PC-9 (cell line): ENCODE measurements around the gene BTK. TPM values are rescaled to one million over a fixed set of nuclear protein-coding genes. Genes with fewer than 3 reads are reported as not detected.
A peak's percentile ranks its signal among the peaks of the same experiment; 100 is the strongest.

Experiments used
- BruUV-seq: library from RNA; stranded (reverse); fragments of 400-500 nt; replicated peaks from 2 replicates; lab custom pipeline; 2021; lab: Mats Ljungman, UMichigan
- CTCF ChIA-PET: fragments of 300-600 bp; sonication (Branson Sonifier 250); formaldehyde crosslinking; loops from one replicate; lab custom pipeline; 2022; ENCODE audit warnings: antibody characterized with exemption; lab: Charles Lee
- POLR2A ChIA-PET: fragments of 300-600 bp; sonication (Branson Sonifier 250); formaldehyde crosslinking; loops from one replicate; lab custom pipeline; 2022; ENCODE audit warnings: antibody characterized with exemption; ENCODE audit not compliant: unreplicated experiment; lab: Charles Lee
- DNase-seq, 2 experiments: peaks; one replicate each; pipeline versions ENCODE4 v3.0.0 to v3.0.0-alpha.2; 2015 to 2022; ENCODE audit warnings: mixed read lengths in 1 of 2
- H2AFZ ChIP-seq: fragments of 200-600 bp; sonication (generic); 2 replicates; pipeline ENCODE4 v1.8.1; 2017; ENCODE audit warnings: antibody characterized with exemption
- H3F3A ChIP-seq: fragments of 200-600 bp; sonication (generic); 2 replicates; pipeline ENCODE4 v1.8.1; 2017; ENCODE audit warnings: antibody characterized with exemption, mild to moderate bottlenecking, low read depth; ENCODE audit not compliant: insufficient read depth
- H3K27ac ChIP-seq: fragments of 200-600 bp; sonication (generic); 2 replicates; pipeline ENCODE4 v1.6.1; 2016; ENCODE audit warnings: mixed run types
- H3K27me3 ChIP-seq: fragments of 200-600 bp; sonication (generic); 2 replicates; pipeline ENCODE4 v1.6.1; 2016; ENCODE audit warnings: low read depth, mixed run types; ENCODE audit not compliant: insufficient read depth
- H3K36me3 ChIP-seq: fragments of 200-600 bp; sonication (generic); 2 replicates; pipeline ENCODE4 v1.6.1; 2016; ENCODE audit warnings: low read depth, mixed run types
- H3K4me1 ChIP-seq: fragments of 200-600 bp; sonication (generic); replicated peaks from 2 replicates; pipeline ENCODE4 v1.6.1; 2016; ENCODE audit warnings: mixed run types; ENCODE audit not compliant: insufficient read depth
- H3K4me2 ChIP-seq: fragments of 200-600 bp; sonication (generic); 2 replicates; pipeline ENCODE4 v1.6.1; 2017; ENCODE audit warnings: mixed run types
- H3K4me3 ChIP-seq: fragments of 200-600 bp; sonication (generic); 2 replicates; pipeline ENCODE4 v1.6.1; 2016; ENCODE audit warnings: mixed run types
- H3K79me2 ChIP-seq: fragments of 200-600 bp; sonication (generic); 2 replicates; pipeline ENCODE4 v1.6.1; 2017; ENCODE audit warnings: low read depth, mixed run types
- H3K9me2 ChIP-seq: fragments of 200-600 bp; sonication (generic); 2 replicates; pipeline ENCODE4 v1.8.1; 2017; ENCODE audit warnings: mild to moderate bottlenecking; ENCODE audit not compliant: insufficient read depth
- H3K9me3 ChIP-seq: fragments of 200-600 bp; sonication (generic); 2 replicates; pipeline ENCODE4 v1.8.1; 2016; ENCODE audit warnings: low read depth; ENCODE audit not compliant: insufficient read depth
- H4K20me1 ChIP-seq: fragments of 200-600 bp; sonication (generic); 2 replicates; pipeline ENCODE4 v1.8.1; 2017; ENCODE audit not compliant: insufficient read depth
- EZH2 ChIP-seq: fragments of 200-600 bp; sonication (generic); IDR thresholded peaks from 2 replicates; pipeline ENCODE4 v1.8.0; 2017; ENCODE audit warnings: antibody characterized with exemption, low read depth
- intact Hi-C: fragments of 100-400 bp; cut with micrococcal nuclease; formaldehyde crosslinking; loops from one replicate; pipeline ENCODE4 v1.10.0; 2022; ENCODE audit not compliant: unreplicated experiment
- total RNA-seq: library from RNA; stranded (reverse); gene quantifications from 2 replicates; pipeline ENCODE4 v1.2.3, GENCODE V29; 2021
- TF ChIP-seq, protein P1 (sequence below): fragments of 200-600 bp; sonication (generic); conservative IDR thresholded peaks from 2 replicates; pipeline ENCODE4 v1.6.1; 2017; ENCODE audit warnings: mixed run types, antibody characterized with exemption, mild to moderate bottlenecking, moderate library complexity

The BTK gene
- total RNA-seq, 1 experiment from 2014 or later = not detected

DNA sequence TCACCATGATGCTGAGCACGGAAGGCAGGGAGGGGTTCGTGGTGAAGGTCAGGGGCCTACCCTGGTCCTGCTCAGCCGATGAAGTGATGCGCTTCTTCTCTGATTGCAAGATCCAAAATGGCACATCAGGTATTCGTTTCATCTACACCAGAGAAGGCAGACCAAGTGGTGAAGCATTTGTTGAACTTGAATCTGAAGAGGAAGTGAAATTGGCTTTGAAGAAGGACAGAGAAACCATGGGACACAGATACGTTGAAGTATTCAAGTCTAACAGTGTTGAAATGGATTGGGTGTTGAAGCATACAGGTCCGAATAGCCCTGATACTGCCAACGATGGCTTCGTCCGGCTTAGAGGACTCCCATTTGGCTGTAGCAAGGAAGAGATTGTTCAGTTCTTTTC, 26.0 kb upstream of the BTK start:
- no peak overlapping the region for H2AFZ ChIP-seq
- peaks cover 6% of the 10 kb centered on the region; the same call in 1 of the 2 replicates for H3K36me3 ChIP-seq
- peaks cover 20% of the 10 kb centered on the region for H3K4me1 ChIP-seq
- ChIA-PET POLR2A (no interaction called here), CTCF (no interaction called here)
- no peak overlapping the region for H3K27ac ChIP-seq
- no peaks in the 10 kb centered on the region for H3K9me2 ChIP-seq
- no peak overlapping the region for H3K4me3 ChIP-seq
- no peak overlapping the region for H3K4me2 ChIP-seq
- no peaks in the 10 kb centered on the region for H3K9me3 ChIP-seq
- H3K27me3 ChIP-seq = no peaks in the 10 kb centered on the region
- intact Hi-C loops = loop anchor here (10.0 kb wide), 1 partner anchor 673 kb away; no protein-coding TSS in a partner anchor
- peaks cover 11% of the 10 kb centered on the region for H3F3A ChIP-seq
- BruUV-seq = no TSS peak
- H4K20me1 ChIP-seq = peaks cover 16% of the 10 kb centered on the region
- no peak for DNase-seq
- H3K79me2 ChIP-seq = peaks cover 48% of the 10 kb centered on the region
- TF ChIP-seq EZH2 = no peak
- TF ChIP-seq, protein P1, sequence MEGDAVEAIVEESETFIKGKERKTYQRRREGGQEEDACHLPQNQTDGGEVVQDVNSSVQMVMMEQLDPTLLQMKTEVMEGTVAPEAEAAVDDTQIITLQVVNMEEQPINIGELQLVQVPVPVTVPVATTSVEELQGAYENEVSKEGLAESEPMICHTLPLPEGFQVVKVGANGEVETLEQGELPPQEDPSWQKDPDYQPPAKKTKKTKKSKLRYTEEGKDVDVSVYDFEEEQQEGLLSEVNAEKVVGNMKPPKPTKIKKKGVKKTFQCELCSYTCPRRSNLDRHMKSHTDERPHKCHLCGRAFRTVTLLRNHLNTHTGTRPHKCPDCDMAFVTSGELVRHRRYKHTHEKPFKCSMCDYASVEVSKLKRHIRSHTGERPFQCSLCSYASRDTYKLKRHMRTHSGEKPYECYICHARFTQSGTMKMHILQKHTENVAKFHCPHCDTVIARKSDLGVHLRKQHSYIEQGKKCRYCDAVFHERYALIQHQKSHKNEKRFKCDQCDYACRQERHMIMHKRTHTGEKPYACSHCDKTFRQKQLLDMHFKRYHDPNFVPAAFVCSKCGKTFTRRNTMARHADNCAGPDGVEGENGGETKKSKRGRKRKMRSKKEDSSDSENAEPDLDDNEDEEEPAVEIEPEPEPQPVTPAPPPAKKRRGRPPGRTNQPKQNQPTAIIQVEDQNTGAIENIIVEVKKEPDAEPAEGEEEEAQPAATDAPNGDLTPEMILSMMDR = no peak

GRCh38 chrX:101410461-101410860, 24.5 kb upstream of the BTK start:
- BruUV-seq = no TSS peak
- DNase-seq = no peak

GRCh38 chrX:101409043-101409442, 23.1 kb upstream of the BTK start:
- POLR2A ChIA-PET = interaction anchor here (0.7 kb wide), 1 partner anchor 9 kb away, joined by 8 read pairs; no protein-coding TSS in a partner anchor
- peaks cover 77% of the 10 kb centered on the region for H3K79me2 ChIP-seq

More at GRCh38 chrX:101410461-101410860, 24.5 kb upstream of the BTK start:
- Histone ChIP-seq H3K4me3 (peak overlapping the region; percentile 93; the same call in 1 of the 2 replicates), H3K27ac (no peak overlapping the region), H3K79me2 (peaks cover 63% of the 10 kb centered on the region), H3K4me2 (peak overlapping the region; percentile 91), H3F3A (peaks cover 11% of the 10 kb centered on the region), H3K4me1 (peaks cover 20% of the 10 kb centered on the region), H2AFZ (no peak overlapping the region), H3K27me3 (no peaks in the 10 kb centered on the region), H4K20me1 (peaks cover 16% of the 10 kb centered on the region), H3K36me3 (peaks cover 6% of the 10 kb centered on the region; the same call in 1 of the 2 replicates), H3K9me2 (no peaks in the 10 kb centered on the region), H3K9me3 (no peaks in the 10 kb centered on the region)
- ChIA-PET CTCF (no interaction called here), POLR2A (interaction anchor here (0.6 kb wide), 1 partner anchor 15 kb away, joined by 3 read pairs; no protein-coding TSS in a partner anchor)
- TF ChIP-seq EZH2 = no peak
- TF ChIP-seq, protein P1 = no peak
- intact Hi-C loops = loop anchor here (10.0 kb wide), 1 partner anchor 674 kb away; no protein-coding TSS in a partner anchor

More at GRCh38 chrX:101409043-101409442, 23.1 kb upstream of the BTK start:
- BruUV-seq = no TSS peak
- Histone ChIP-seq H3K4me2 (peak overlapping the region; percentile 91), H3F3A (peaks cover 11% of the 10 kb centered on the region; the same call in 1 of the 2 replicates), H3K4me3 (peak overlapping the region; percentile 93), H3K9me2 (no peaks in the 10 kb centered on the region), H3K36me3 (peaks cover 6% of the 10 kb centered on the region; the same call in 1 of the 2 replicates), H3K4me1 (peaks cover 20% of the 10 kb centered on the region), H4K20me1 (peaks cover 16% of the 10 kb centered on the region), H3K9me3 (no peaks in the 10 kb centered on the region), H3K27me3 (no peaks in the 10 kb centered on the region), H2AFZ (no peak overlapping the region), H3K27ac (peak overlapping the region; percentile 91)
- CTCF ChIA-PET = no interaction called here
- TF ChIP-seq, protein P1 = no peak
- TF ChIP-seq EZH2 = no peak
- no peak for DNase-seq
- intact Hi-C loops = loop anchor here (5.0 kb wide), 2 partner anchors 208 to 762 kb away; partner anchors contain the start of gene ARMCX6
